ENCODE measurements around the gene OR2T5.
"Not testable (repeated sequence)": the region's sequence is repeated elsewhere in the genome, so short reads cannot be mapped to it uniquely, and the experiment has no call there.

Gene OR2T5

GRCh38 chr1:248488289-248488688, at the start of gene OR2T5:
TSS of gene OR2T5 (plus strand) at chr1:248488589. CDS start at chr1:248488589, 0 bp downstream.
- not testable (repeated sequence) for H3K27ac ChIP-seq

- not testable (repeated sequence) for H3K27ac ChIP-seq
Observed at GRCh38 chr1:248438668-248439067, 49.7 kb upstream of the OR2T5 start.

GRCh38 chr1:248439283-248439682, 49.1 kb upstream of the OR2T5 start:
- not testable (repeated sequence) for H3K27ac ChIP-seq

- not testable (repeated sequence) for H3K27ac ChIP-seq
Observed at GRCh38 chr1:248442500-248443277, 45.7 kb upstream of the OR2T5 start.

- not testable (repeated sequence) for H3K27ac ChIP-seq
Observed at GRCh38 chr1:248444603-248445002, 43.8 kb upstream of the OR2T5 start.

GRCh38 chr1:248445399-248445798, 43.0 kb upstream of the OR2T5 start, which contains the start of gene OR2T2:
TSS of gene OR2T2 (plus strand) at chr1:248445637. CDS start at chr1:248452798, 7,161 bp downstream.
- not testable (repeated sequence) for H3K27ac ChIP-seq

GRCh38 chr1:248448409-248449074, 39.8 kb upstream of the OR2T5 start:
- H3K27ac ChIP-seq, result not testable (repeated sequence)

- not testable (repeated sequence) for H3K27ac ChIP-seq
Observed at GRCh38 chr1:248449821-248450465, 38.4 kb upstream of the OR2T5 start.

- H3K27ac ChIP-seq, result not testable (repeated sequence)
Observed at GRCh38 chr1:248450466-248451145, 37.8 kb upstream of the OR2T5 start.

- H3K27ac ChIP-seq, result not testable (repeated sequence)
Observed at GRCh38 chr1:248453619-248454018, 34.8 kb upstream of the OR2T5 start.

- not testable (repeated sequence) for H3K27ac ChIP-seq
Observed at GRCh38 chr1:248455045-248455444, 33.3 kb upstream of the OR2T5 start.

- not testable (repeated sequence) for H3K27ac ChIP-seq
Observed at GRCh38 chr1:248456635-248457034, 31.8 kb upstream of the OR2T5 start.

GRCh38 chr1:248459117-248459516, 29.3 kb upstream of the OR2T5 start:
- not testable (repeated sequence) for H3K27ac ChIP-seq

GRCh38 chr1:248471154-248471553, 17.2 kb upstream of the OR2T5 start:
- H3K27ac ChIP-seq, result no peak overlapping the region
- no peak for TF ChIP-seq CTCF (IDR thresholded peaks at IDR 0.05)
- no peak for TF ChIP-seq ZFX (IDR thresholded peaks at IDR 0.05; ENCODE audit: borderline replicate concordance)

- not testable (repeated sequence) for H3K27ac ChIP-seq
Observed at GRCh38 chr1:248472111-248472510, 16.3 kb upstream of the OR2T5 start.

GRCh38 chr1:248473051-248473450, 15.3 kb upstream of the OR2T5 start, which contains the start of gene OR2T3:
TSS of gene OR2T3 (plus strand) at chr1:248473351. CDS start at chr1:248473351, 0 bp downstream.
- not testable (repeated sequence) for H3K27ac ChIP-seq

GRCh38 chr1:248475660-248476059, 12.7 kb upstream of the OR2T5 start:
- H3K27ac ChIP-seq, result not testable (repeated sequence)

- not testable (repeated sequence) for H3K27ac ChIP-seq
Observed at GRCh38 chr1:248481686-248482579, 6.5 kb upstream of the OR2T5 start.

GRCh38 chr1:248496661-248497060, 8.3 kb downstream of the OR2T5 start:
- H3K27ac ChIP-seq, result not testable (repeated sequence)
